K562 (cell line): ENCODE data around the gene MFAP1. TPM values are rescaled to one million over a fixed set of nuclear protein-coding genes. Genes with fewer than 3 reads are reported as not detected.

Source experiments
- AFF1 ChIP-seq, 2 experiments: fragments of 450-650 bp; IDR thresholded peaks; 2 replicates each; pipeline ENCODE4 v1.6.1; 2018; ENCODE audit warnings: mild to moderate bottlenecking in 2 of 2, low read depth in 1 of 2; ENCODE audit not compliant: partially characterized antibody in 2 of 2
- FUS ChIP-seq: fragments of 200-400 bp; formaldehyde crosslinking; optimal IDR thresholded peaks from 2 replicates; pipeline ENCODE3; 2017; ENCODE audit warnings: low read depth, low read length
- KLF13 ChIP-seq: fragments of 450-650 bp; IDR thresholded peaks from 2 replicates; pipeline ENCODE4 v1.6.1; 2016; ENCODE audit warnings: missing genetic modification characterization, low read depth, mild to moderate bottlenecking, missing compliant biosample characterization, moderate library complexity, borderline replicate concordance
- MAFF ChIP-seq: IDR thresholded peaks from 2 replicates; pipeline ENCODE4 v1.6.1; 2012; ENCODE audit warnings: low read length, improper control_type of control experiment
- MAX ChIP-seq: sonication (generic); formaldehyde crosslinking; IDR thresholded peaks from 2 replicates; pipeline ENCODE4 v1.9.0; 2022; ENCODE audit warnings: mild to moderate bottlenecking, missing genetic modification reagents
- NR0B1 ChIP-seq: fragments of 450-650 bp; IDR thresholded peaks from one replicate; pipeline ENCODE4 v1.6.1; 2018; ENCODE audit warnings: mild to moderate bottlenecking, moderate library complexity; ENCODE audit not compliant: partially characterized antibody
- NR3C1 ChIP-seq: sonication (generic); formaldehyde crosslinking; IDR thresholded peaks from 2 replicates; pipeline ENCODE4 v1.8.1; 2022; ENCODE audit warnings: missing genetic modification reagents
- POLR2H ChIP-seq: IDR thresholded peaks from 2 replicates; pipeline ENCODE4 v1.6.1; 2016; ENCODE audit warnings: missing genetic modification characterization, low read depth, mild to moderate bottlenecking, control low read depth, missing compliant biosample characterization, moderate library complexity
- RBM17 ChIP-seq: fragments of 200-400 bp; formaldehyde crosslinking; IDR thresholded peaks from 2 replicates; pipeline ENCODE4 v1.6.1; 2017; ENCODE audit warnings: low read depth, mild to moderate bottlenecking, low read length, borderline replicate concordance
- SAFB ChIP-seq: fragments of 200-400 bp; formaldehyde crosslinking; IDR thresholded peaks from 2 replicates; pipeline ENCODE4 v1.6.1; 2017; ENCODE audit warnings: low read depth, low read length, borderline replicate concordance
- ZNF134 ChIP-seq: fragments of 250-450 bp; sonication (Bioruptor Pico); conservative IDR thresholded peaks from 2 replicates; pipeline ENCODE4 v1.4.0; 2020
- ZNF384 ChIP-seq: IDR thresholded peaks from 2 replicates; pipeline ENCODE4 v1.6.1; 2012; ENCODE audit warnings: low read depth, low read length, improper control_type of control experiment
- ZNF561 ChIP-seq: fragments of 450-650 bp; formaldehyde crosslinking; conservative IDR thresholded peaks from 2 replicates; pipeline ENCODE4 v1.4.0; 2020; ENCODE audit warnings: mild to moderate bottlenecking, moderate library complexity
- ZNF79 ChIP-seq: fragments of 250-450 bp; sonication (Bioruptor Pico); IDR thresholded peaks from 2 replicates; pipeline ENCODE4 v1.4.0; 2020; ENCODE audit warnings: low read depth, mild to moderate bottlenecking, moderate library complexity
- polyA plus RNA-seq, 8 experiments: library from polyadenylated mRNA; depleted of rRNA in 4 of 8; stranded (reverse) in 5 of 8; unstranded in 3 of 8; fragments of >200 nt; fragmentation: Nextera tagmentation in 2 of 8; fragmentation: Illumina TruSeq in 1 of 8; extraction: Ambion mirVana in 2 of 8; extraction: Trizol in 1 of 8; gene quantifications; 2 replicates each; pipeline versions ENCODE4 v1.2.1 to v1.2.3, GENCODE V29; 2011 to 2014; ENCODE audit warnings: inconsistent platforms in 1 of 8, missing spikeins in 1 of 8
- total RNA-seq, 7 experiments: library from RNA; depleted of rRNA in 6 of 7; stranded (reverse); fragments of >200 nt in 6 of 7; fragmentation: Illumina TruSeq in 2 of 7; extraction: Trizol in 2 of 7; gene quantifications; 2 replicates each; pipeline versions ENCODE4 v1.2.1 to v1.2.3, GENCODE V29; 2011 to 2021; ENCODE audit warnings: low replicate concordance in 1 of 7
- TF ChIP-seq, protein P1 (sequence below): sonication (generic); formaldehyde crosslinking; IDR thresholded peaks from 2 replicates; pipeline ENCODE4 v1.8.1; 2023; ENCODE audit warnings: mild to moderate bottlenecking, missing genetic modification reagents

MFAP1 gene
- total and polyA plus RNA-seq, 9 of the 15 experiments (the other 6 are each of a cell fraction or from before 2014, with no cell fraction given), result 34.9 to 64.1 (median 48.2) TPM

DNA sequence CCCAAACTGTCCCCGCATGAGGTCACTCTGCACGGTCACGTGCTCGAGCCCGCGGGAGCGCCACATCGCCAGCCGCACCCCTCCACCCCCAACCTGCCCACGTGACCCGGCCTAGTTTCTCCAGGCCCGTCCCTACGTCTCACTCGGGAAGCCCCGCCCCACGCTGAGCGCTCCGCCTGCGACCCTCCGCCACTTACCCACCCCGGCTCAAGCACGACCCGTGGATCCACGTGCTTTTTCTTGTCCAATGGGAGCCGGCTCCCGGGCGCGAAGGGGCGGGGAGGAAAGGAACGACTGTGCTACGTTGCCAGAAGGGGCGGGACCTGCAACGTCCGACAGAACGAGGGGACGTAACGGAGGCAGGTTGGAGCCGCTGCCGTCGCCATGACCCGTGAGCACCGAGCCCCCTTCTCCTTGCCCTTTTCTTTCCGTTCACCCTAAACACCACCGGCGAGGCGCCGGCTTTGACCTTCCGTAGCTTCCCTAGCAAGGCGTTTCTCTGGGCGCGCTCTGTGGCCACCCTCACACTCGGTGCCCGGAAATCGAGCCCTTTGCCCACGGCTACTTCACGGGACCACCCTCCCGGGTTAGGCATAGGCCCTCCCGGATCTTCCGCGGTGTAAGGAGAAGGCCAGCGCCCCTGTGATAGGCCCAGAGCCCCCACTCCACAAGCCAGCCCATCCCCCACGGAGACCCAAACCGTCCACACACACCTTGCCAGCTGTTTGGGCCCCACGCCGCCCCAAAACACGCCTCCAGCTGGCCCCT is 32.3 kb downstream of the MFAP1 start, which contains the start of gene SERF2 (continued):
- peak in 1 of 2 experiments; percentile 57 for TF ChIP-seq AFF1 (IDR thresholded peaks at IDR 0.05; ENCODE audit: low read depth in 1 of 2, partially characterized antibody in 2 of 2)
- TF ChIP-seq KLF13 (tag), result 0 out of 2 replicates have a peak, but pooled peaks have one; percentile 25
- no peak for TF ChIP-seq NR3C1 (CRISPR knock-in tag)
- TF ChIP-seq ZNF384, result no peak
- no peak for TF ChIP-seq SAFB
- no peak for TF ChIP-seq NR0B1
- TF ChIP-seq, protein P1, sequence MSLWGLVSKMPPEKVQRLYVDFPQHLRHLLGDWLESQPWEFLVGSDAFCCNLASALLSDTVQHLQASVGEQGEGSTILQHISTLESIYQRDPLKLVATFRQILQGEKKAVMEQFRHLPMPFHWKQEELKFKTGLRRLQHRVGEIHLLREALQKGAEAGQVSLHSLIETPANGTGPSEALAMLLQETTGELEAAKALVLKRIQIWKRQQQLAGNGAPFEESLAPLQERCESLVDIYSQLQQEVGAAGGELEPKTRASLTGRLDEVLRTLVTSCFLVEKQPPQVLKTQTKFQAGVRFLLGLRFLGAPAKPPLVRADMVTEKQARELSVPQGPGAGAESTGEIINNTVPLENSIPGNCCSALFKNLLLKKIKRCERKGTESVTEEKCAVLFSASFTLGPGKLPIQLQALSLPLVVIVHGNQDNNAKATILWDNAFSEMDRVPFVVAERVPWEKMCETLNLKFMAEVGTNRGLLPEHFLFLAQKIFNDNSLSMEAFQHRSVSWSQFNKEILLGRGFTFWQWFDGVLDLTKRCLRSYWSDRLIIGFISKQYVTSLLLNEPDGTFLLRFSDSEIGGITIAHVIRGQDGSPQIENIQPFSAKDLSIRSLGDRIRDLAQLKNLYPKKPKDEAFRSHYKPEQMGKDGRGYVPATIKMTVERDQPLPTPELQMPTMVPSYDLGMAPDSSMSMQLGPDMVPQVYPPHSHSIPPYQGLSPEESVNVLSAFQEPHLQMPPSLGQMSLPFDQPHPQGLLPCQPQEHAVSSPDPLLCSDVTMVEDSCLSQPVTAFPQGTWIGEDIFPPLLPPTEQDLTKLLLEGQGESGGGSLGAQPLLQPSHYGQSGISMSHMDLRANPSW, result no peak; the same call in 1 of the 2 replicates
- TF ChIP-seq POLR2H (tag), result peak; percentile 79
- TF ChIP-seq MAX (CRISPR knock-in tag), result peak; percentile 97
- no peak for TF ChIP-seq ZNF134 (CRISPR knock-in tag)
- TF ChIP-seq ZNF79 (CRISPR knock-in tag), result no peak
- TF ChIP-seq RBM17, result no peak
- TF ChIP-seq ZNF561, result no peak
- no peak for TF ChIP-seq MAFF
- TF ChIP-seq FUS, result no peak
